SK-N-SH treated with all-trans-retinoic acid at 6 μM for 48 hours (cell line): Measurements from ENCODE around the gene LEPR.
A peak's percentile ranks its signal among the peaks of the same experiment; 100 is the strongest.

Experiments
- ATAC-seq: fragments of 200-7000 bp; cut with Tn5 transposase; 3 replicates; pipeline ENCODE4 v1.9.1; 2020; ENCODE audit warnings: mild to moderate bottlenecking, moderate library complexity
- ARNTL ChIP-seq: fragments of 450-650 bp; formaldehyde crosslinking; IDR thresholded peaks from 2 replicates; pipeline ENCODE4 v1.5.0; 2020; ENCODE audit warnings: low read depth, mild to moderate bottlenecking, moderate library complexity, borderline replicate concordance
- BACH2 ChIP-seq: fragments of 250-450 bp; sonication (Bioruptor Pico); IDR thresholded peaks from 2 replicates; pipeline ENCODE4 v1.9.0; 2021; ENCODE audit warnings: mild to moderate bottlenecking, borderline replicate concordance
- CSDC2 ChIP-seq: fragments of 250-450 bp; sonication (Bioruptor Pico); IDR thresholded peaks from 2 replicates; pipeline ENCODE4 v1.5.0; 2020; ENCODE audit warnings: mild to moderate bottlenecking, moderate library complexity
- CSRNP3 ChIP-seq: fragments of 250-450 bp; sonication (Bioruptor Pico); IDR thresholded peaks from 2 replicates; pipeline ENCODE4 v1.5.1; 2021; ENCODE audit warnings: mild to moderate bottlenecking, moderate library complexity
- ESRRG ChIP-seq: fragments of 250-450 bp; sonication (Bioruptor Pico); IDR thresholded peaks from 2 replicates; pipeline ENCODE4 v1.6.1; 2021; ENCODE audit warnings: mild to moderate bottlenecking
- ISL1 ChIP-seq: fragments of 250-450 bp; sonication (Bioruptor Pico); IDR thresholded peaks from 2 replicates; pipeline ENCODE4 v2.1.2; 2022; ENCODE audit warnings: mild to moderate bottlenecking, moderate library complexity
- OSR1 ChIP-seq: fragments of 250-450 bp; sonication (Bioruptor Pico); IDR thresholded peaks from 2 replicates; pipeline ENCODE4 v1.8.0; 2022; ENCODE audit warnings: moderate library complexity, mild to moderate bottlenecking, inconsistent platforms
- PPARA ChIP-seq: fragments of 250-450 bp; sonication (Bioruptor Pico); IDR thresholded peaks from 2 replicates; pipeline ENCODE4 v1.5.0; 2020; ENCODE audit warnings: mild to moderate bottlenecking, borderline replicate concordance
- SNAI2 ChIP-seq: fragments of 250-450 bp; sonication (Bioruptor Pico); IDR thresholded peaks from 2 replicates; pipeline ENCODE4 v1.5.0; 2020; ENCODE audit warnings: mild to moderate bottlenecking, moderate library complexity
- TOX ChIP-seq: fragments of 250-450 bp; sonication (Bioruptor Pico); IDR thresholded peaks from 2 replicates; pipeline ENCODE4 v1.8.0; 2021; ENCODE audit warnings: mild to moderate bottlenecking, moderate library complexity, borderline replicate concordance
- ZC3H10 ChIP-seq: fragments of 250-450 bp; sonication (Bioruptor Pico); IDR thresholded peaks from 2 replicates; pipeline ENCODE4 v1.5.1; 2021; ENCODE audit warnings: mild to moderate bottlenecking, moderate library complexity
- ZFP3 ChIP-seq: fragments of 250-450 bp; sonication (Bioruptor Pico); IDR thresholded peaks from 2 replicates; pipeline ENCODE4 v1.5.0; 2020; ENCODE audit warnings: mild to moderate bottlenecking, moderate library complexity
- ZFP30 ChIP-seq: fragments of 450-650 bp; formaldehyde crosslinking; IDR thresholded peaks from 2 replicates; pipeline ENCODE4 v1.5.0; 2022; ENCODE audit warnings: mild to moderate bottlenecking, moderate library complexity
- ZNF565 ChIP-seq: fragments of 450-650 bp; formaldehyde crosslinking; conservative IDR thresholded peaks from 2 replicates; pipeline ENCODE4 v1.5.0; 2020; ENCODE audit warnings: low read depth, mild to moderate bottlenecking, moderate library complexity
- ZNF8 ChIP-seq: fragments of 450-650 bp; formaldehyde crosslinking; IDR thresholded peaks from 2 replicates; pipeline ENCODE4 v1.5.0; 2020; ENCODE audit warnings: mild to moderate bottlenecking, moderate library complexity
- TF ChIP-seq, protein P1 (sequence below): fragments of 250-450 bp; sonication (Bioruptor Pico); IDR thresholded peaks from 2 replicates; pipeline ENCODE4 v1.5.0; 2020; ENCODE audit warnings: mild to moderate bottlenecking, moderate library complexity
- TF ChIP-seq, protein P2 (sequence below): fragments of 250-450 bp; sonication (Bioruptor Pico); IDR thresholded peaks from 2 replicates; pipeline ENCODE4 v1.8.0; 2021; ENCODE audit warnings: low read depth, mild to moderate bottlenecking, moderate library complexity, borderline replicate concordance

Gene LEPR

DNA sequence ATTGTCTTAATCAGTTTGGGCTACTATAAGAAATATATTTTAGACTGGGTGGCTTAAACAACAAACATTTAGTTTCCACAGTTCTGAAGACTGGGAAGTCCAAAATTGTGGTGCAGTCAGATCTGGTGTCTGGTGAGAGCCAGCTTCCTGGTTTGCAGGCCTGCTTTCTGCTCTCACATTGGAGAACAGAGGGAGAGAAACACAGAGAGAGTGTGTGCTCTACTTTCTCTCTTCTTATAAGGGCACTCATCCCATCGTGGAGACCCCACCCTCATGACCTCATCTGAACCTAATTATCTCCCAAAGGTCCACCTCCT, 4.1 kb downstream of the LEPR start:
- no peak for ATAC-seq
- TF ChIP-seq OSR1 (CRISPR knock-in tag), result no peak
- TF ChIP-seq PPARA (CRISPR knock-in tag), result no peak
- no peak for TF ChIP-seq ZFP3 (CRISPR knock-in tag)
- no peak for TF ChIP-seq CSDC2 (CRISPR knock-in tag)
- no peak for TF ChIP-seq ZNF565 (CRISPR knock-in tag)
- TF ChIP-seq BACH2, result no peak
- TF ChIP-seq ESRRG (CRISPR knock-in tag), result no peak
- no peak for TF ChIP-seq ARNTL
- TF ChIP-seq, protein P1, sequence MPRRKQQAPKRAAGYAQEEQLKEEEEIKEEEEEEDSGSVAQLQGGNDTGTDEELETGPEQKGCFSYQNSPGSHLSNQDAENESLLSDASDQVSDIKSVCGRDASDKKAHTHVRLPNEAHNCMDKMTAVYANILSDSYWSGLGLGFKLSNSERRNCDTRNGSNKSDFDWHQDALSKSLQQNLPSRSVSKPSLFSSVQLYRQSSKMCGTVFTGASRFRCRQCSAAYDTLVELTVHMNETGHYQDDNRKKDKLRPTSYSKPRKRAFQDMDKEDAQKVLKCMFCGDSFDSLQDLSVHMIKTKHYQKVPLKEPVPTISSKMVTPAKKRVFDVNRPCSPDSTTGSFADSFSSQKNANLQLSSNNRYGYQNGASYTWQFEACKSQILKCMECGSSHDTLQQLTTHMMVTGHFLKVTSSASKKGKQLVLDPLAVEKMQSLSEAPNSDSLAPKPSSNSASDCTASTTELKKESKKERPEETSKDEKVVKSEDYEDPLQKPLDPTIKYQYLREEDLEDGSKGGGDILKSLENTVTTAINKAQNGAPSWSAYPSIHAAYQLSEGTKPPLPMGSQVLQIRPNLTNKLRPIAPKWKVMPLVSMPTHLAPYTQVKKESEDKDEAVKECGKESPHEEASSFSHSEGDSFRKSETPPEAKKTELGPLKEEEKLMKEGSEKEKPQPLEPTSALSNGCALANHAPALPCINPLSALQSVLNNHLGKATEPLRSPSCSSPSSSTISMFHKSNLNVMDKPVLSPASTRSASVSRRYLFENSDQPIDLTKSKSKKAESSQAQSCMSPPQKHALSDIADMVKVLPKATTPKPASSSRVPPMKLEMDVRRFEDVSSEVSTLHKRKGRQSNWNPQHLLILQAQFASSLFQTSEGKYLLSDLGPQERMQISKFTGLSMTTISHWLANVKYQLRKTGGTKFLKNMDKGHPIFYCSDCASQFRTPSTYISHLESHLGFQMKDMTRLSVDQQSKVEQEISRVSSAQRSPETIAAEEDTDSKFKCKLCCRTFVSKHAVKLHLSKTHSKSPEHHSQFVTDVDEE (CRISPR knock-in tag), result no peak
- TF ChIP-seq TOX (CRISPR knock-in tag), result no peak

- no peak for ATAC-seq
- TF ChIP-seq SNAI2 (CRISPR knock-in tag) (no peak), ZC3H10 (CRISPR knock-in tag) (no peak), CSRNP3 (CRISPR knock-in tag) (no peak), ZNF565 (CRISPR knock-in tag) (no peak), ZFP30 (no peak), TOX (CRISPR knock-in tag) (no peak)
- TF ChIP-seq, protein P2, sequence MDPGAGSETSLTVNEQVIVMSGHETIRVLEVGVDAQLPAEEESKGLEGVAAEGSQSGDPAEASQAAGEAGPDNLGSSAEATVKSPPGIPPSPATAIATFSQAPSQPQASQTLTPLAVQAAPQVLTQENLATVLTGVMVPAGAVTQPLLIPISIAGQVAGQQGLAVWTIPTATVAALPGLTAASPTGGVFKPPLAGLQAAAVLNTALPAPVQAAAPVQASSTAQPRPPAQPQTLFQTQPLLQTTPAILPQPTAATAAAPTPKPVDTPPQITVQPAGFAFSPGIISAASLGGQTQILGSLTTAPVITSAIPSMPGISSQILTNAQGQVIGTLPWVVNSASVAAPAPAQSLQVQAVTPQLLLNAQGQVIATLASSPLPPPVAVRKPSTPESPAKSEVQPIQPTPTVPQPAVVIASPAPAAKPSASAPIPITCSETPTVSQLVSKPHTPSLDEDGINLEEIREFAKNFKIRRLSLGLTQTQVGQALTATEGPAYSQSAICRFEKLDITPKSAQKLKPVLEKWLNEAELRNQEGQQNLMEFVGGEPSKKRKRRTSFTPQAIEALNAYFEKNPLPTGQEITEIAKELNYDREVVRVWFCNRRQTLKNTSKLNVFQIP (CRISPR knock-in tag), result no peak
- TF ChIP-seq, protein P1 (CRISPR knock-in tag), result no peak
These were observed 4.5 kb downstream of the LEPR start for GRCh38 chr1:65425006-65425405.

GRCh38 chr1:65425697-65426096, 5.2 kb downstream of the LEPR start:
- TF ChIP-seq CSRNP3 (CRISPR knock-in tag) (no peak), ZFP3 (CRISPR knock-in tag) (peak; percentile 100), ISL1 (0 out of 2 replicates have a peak, but pooled peaks have one; percentile 12)
- peak; percentile 48 for ATAC-seq

DNA sequence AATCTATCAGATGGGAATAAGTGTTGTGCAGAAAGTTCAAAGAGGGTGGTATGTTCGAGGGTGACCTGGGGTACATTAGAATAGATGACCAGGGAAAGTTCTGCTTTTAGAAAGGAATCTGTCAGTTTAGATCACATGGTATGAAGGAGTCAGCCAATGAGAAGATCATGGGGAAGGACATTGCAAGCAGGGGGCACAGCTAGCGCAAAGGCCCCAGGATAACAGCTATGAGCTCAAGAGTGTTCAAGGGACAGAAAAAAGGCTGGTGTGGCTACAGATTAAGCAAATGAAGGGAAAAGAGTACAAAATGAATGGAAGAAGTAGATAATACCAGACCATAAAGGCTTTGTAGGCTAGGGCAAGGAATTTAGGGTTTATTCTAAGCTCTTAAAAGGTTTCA, 8.6 kb downstream of the LEPR start:
- no peak for TF ChIP-seq SNAI2 (CRISPR knock-in tag)
- TF ChIP-seq ZNF8 (CRISPR knock-in tag), result no peak
- TF ChIP-seq ZC3H10 (CRISPR knock-in tag), result no peak
- ATAC-seq, result no peak
